Cardiac muscle cell (in vitro differentiated cells and primary cell): ENCODE results near the gene SH3TC1. TPM values are rescaled to one million over a fixed set of nuclear protein-coding genes. Genes with fewer than 3 reads are reported as not detected.

Experiments
- DNase-seq, 2 donors: peaks; one replicate each; pipeline versions ENCODE4 v3.0.0 to v3.0.0-alpha.2; 2010 to 2017; ENCODE audit warnings: low read depth in 1 of 2, low spot score in 1 of 2
- H3K27ac ChIP-seq: fragments of 200-600 bp; sonication (generic); 2 replicates; pipeline ENCODE4 v1.5.1; 2016
- H3K27me3 ChIP-seq: fragments of 200-600 bp; sonication (generic); 2 replicates; pipeline ENCODE4 v1.6.0; 2016; ENCODE audit warnings: control low read depth
- H3K36me3 ChIP-seq: fragments of 200-600 bp; sonication (generic); 2 replicates; pipeline ENCODE4 v1.5.1; 2016; ENCODE audit warnings: control low read depth
- H3K4me1 ChIP-seq: fragments of 200-600 bp; sonication (generic); 2 replicates; pipeline ENCODE4 v1.8.1; 2017; ENCODE audit warnings: low read depth, mild to moderate bottlenecking, mixed run types
- H3K4me3 ChIP-seq: fragments of 200-600 bp; sonication (generic); 2 replicates; pipeline ENCODE4 v1.5.1; 2016; ENCODE audit warnings: mild to moderate bottlenecking
- H3K9me3 ChIP-seq: fragments of 200-600 bp; sonication (generic); 2 replicates; pipeline ENCODE4 v1.5.1; 2017; ENCODE audit warnings: low read depth, mild to moderate bottlenecking, control low read depth
- polyA plus RNA-seq: library from polyadenylated mRNA; unstranded; fragments of >200 nt; fragmentation: Nextera tagmentation; extraction: Ambion mirVana; gene quantifications from 2 replicates; pipeline ENCODE4 v1.2.1, GENCODE V29; 2016
- total RNA-seq: library from RNA; depleted of rRNA; stranded (reverse); fragments of >200 nt; gene quantifications from 2 replicates; pipeline ENCODE4 v1.2.3, GENCODE V29; 2016
- TF ChIP-seq, protein P1 (sequence below): IDR thresholded peaks from 2 replicates; pipeline ENCODE4 v1.5.1; 2012; ENCODE audit warnings: low read depth, mild to moderate bottlenecking, low read length

Gene SH3TC1
- total and polyA plus RNA-seq, 2 experiments from 2014 or later, result 0.57 to 3.8 TPM

DNA sequence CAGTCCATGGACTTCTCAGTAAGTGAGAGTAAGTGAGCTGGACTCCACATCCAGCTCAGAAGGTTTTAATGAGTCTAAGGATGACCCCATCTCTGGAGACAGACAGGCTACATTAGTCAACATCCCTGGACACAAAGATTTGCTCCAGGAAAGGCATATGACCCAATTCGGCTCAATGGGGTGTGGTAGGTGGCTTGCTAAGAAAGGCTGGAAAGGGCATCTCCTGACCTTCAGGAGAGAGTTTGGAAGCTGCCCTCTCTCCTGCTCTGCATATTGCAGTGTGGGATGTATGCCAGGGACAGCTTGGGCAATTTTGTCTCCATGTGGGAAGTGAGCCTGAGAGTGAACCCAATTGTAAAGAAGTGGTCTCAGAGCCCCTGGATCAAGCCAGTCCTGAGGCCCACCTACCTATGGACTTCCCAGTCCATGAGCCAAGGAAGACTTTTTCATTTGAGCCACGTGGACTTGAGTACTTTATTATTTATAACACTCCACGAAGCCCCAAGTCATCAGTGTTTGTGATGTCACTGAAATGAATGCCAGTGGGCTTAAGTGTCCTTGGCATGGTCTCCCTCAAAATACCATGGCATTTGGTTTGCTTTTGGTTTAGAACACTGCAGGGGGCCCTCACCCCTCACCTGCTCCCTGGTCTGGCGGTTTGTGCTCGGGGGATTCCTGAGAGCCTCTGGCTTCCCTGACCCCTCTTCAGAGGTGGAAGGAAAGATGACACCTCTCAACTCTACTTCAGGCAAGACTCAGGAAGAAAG lies 30.1 kb upstream of the SH3TC1 start:
- Histone ChIP-seq H3K27me3 (no peaks in the 10 kb centered on the region), H3K36me3 (no peaks in the 10 kb centered on the region), H3K4me3 (no peak overlapping the region), H3K9me3 (no peaks in the 10 kb centered on the region), H3K27ac (no peak overlapping the region), H3K4me1 (peaks cover 5% of the 10 kb centered on the region)
- TF ChIP-seq, protein P1, sequence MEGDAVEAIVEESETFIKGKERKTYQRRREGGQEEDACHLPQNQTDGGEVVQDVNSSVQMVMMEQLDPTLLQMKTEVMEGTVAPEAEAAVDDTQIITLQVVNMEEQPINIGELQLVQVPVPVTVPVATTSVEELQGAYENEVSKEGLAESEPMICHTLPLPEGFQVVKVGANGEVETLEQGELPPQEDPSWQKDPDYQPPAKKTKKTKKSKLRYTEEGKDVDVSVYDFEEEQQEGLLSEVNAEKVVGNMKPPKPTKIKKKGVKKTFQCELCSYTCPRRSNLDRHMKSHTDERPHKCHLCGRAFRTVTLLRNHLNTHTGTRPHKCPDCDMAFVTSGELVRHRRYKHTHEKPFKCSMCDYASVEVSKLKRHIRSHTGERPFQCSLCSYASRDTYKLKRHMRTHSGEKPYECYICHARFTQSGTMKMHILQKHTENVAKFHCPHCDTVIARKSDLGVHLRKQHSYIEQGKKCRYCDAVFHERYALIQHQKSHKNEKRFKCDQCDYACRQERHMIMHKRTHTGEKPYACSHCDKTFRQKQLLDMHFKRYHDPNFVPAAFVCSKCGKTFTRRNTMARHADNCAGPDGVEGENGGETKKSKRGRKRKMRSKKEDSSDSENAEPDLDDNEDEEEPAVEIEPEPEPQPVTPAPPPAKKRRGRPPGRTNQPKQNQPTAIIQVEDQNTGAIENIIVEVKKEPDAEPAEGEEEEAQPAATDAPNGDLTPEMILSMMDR, result no peak
- DNase-seq, result no peak

DNA sequence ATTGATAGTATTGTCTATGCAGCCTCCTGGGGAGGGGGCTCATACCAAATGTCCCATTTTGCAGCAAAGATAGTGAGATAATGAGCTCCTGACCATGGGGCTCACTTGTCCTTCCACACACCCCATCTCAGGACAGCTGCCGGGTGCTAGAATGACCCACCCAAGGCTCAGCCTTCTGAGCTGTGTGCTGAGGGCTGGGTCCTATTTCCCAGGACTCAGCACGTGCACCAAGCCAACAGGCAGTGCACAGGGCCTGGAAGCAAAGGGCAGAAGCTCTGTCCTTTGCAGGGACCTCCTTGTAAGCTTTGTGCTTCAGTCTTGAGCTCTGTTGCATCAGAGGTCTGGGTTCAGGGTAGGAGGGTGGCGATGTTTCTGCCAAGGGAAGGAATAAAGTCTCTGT lies 29.3 kb upstream of the SH3TC1 start:
- H3K4me1 ChIP-seq, result peaks cover 5% of the 10 kb centered on the region
- no peak for DNase-seq
- H3K27me3 ChIP-seq, result no peaks in the 10 kb centered on the region
- no peak overlapping the region for H3K27ac ChIP-seq
- H3K9me3 ChIP-seq, result no peaks in the 10 kb centered on the region
- H3K36me3 ChIP-seq, result no peaks in the 10 kb centered on the region
- no peak overlapping the region for H3K4me3 ChIP-seq
- TF ChIP-seq, protein P1, result no peak

DNA sequence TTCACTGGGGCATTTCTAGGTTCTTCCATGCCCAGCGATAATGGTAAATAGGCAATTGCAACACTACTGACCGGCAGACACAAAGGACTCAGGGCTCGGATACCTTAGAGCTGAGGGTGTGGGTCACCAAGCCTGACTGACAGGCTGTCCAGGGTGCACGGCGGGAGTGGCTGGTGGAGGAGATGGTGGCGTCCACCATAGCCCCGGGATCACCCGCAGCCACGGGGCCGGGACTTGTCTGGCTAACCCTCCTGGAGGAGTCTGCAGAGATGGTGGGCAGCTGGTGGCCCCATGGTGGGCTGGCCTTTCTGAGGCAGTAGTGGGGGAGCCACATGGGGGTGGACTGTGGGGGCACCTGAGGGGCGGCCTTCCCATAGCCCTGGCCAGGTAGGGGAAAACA lies 28.7 kb upstream of the SH3TC1 start:
- no peaks in the 10 kb centered on the region for H3K9me3 ChIP-seq
- no peak for DNase-seq
- H3K4me1 ChIP-seq, result peaks cover under 1% of the 10 kb centered on the region
- TF ChIP-seq, protein P1, result no peak
- H3K27ac ChIP-seq, result no peak overlapping the region
- H3K36me3 ChIP-seq, result no peaks in the 10 kb centered on the region
- H3K27me3 ChIP-seq, result no peaks in the 10 kb centered on the region
- no peak overlapping the region for H3K4me3 ChIP-seq

DNA sequence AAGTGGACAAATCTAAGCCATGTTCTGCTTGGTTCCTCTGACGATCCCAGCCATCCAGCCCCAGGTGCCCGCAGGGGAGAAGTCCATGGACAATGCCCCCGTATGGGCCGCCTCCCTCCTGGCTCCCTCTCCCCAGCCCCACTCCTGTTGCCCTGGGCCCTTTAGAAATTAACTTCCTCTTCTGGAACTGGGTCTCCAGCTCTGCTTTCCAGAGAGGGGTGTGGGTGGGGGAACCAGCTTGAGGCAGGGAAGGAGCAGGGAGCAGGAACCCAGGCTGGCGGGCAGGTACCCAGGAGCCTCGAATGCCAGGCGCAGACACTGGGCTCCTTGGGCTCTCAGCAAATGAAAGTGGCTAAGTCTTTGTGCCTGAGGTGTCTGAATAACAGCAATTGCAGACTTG lies 27.8 kb upstream of the SH3TC1 start:
- TF ChIP-seq, protein P1, result no peak
- no peak for DNase-seq
- no peak overlapping the region for H3K4me3 ChIP-seq
- H3K4me1 ChIP-seq, result no peaks in the 10 kb centered on the region
- no peaks in the 10 kb centered on the region for H3K9me3 ChIP-seq
- no peak overlapping the region for H3K27ac ChIP-seq
- H3K36me3 ChIP-seq, result no peaks in the 10 kb centered on the region
- H3K27me3 ChIP-seq, result no peaks in the 10 kb centered on the region

DNA sequence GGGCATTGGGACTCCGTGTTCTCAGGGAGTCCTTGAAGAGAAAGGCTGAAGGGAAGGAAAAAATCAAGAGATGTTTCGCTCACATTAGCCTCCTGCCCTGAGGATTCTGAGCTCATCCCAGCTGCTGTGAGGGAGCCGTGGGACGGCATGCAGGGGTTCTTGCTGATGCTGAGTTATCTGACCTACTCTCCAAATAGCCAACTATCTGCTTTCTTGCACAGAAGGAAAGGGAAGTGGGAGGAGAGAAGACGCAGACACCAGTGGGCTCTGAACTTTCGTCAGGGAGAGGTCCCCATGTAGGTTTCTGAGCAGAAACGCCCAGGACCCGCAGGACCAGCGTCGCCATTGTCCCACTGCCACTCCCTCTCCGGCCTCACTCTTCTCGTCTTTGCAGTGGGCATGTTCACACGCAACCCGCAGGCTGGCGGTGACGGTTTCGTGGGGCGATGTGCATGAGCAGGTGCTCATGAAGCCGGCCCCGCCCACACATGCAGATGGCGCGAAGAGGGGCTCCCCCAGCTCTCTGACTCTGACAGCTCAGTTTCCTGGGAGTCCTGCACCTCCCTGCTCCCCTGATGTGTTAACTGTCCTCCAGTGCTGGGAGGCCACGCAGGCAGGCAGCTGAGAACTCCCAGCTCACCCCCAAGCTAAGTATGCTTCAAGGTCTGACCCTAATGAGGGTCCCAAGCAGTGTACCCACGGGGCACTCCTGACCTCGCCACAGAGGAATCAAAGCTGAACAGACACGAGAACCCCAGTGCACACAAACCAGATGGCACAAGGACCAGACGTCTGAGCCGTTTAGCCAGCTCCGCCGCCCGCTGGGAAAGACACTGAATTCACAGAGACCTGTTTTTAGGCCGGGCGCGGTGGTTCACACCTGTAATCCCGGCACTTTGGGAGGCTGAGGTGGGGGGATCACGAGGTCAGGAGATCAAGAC lies 26.8 kb upstream of the SH3TC1 start:
- no peak overlapping the region for H3K27ac ChIP-seq
- TF ChIP-seq, protein P1, result no peak
- H3K36me3 ChIP-seq, result no peaks in the 10 kb centered on the region
- H3K27me3 ChIP-seq, result no peaks in the 10 kb centered on the region
- DNase-seq, result no peak
- peaks cover 3% of the 10 kb centered on the region for H3K4me1 ChIP-seq
- H3K4me3 ChIP-seq, result no peak overlapping the region
- H3K9me3 ChIP-seq, result no peaks in the 10 kb centered on the region
